Fibroblast of lung (primary cell): ENCODE measurements around the gene NAT10. TPM values are rescaled to one million over a fixed set of nuclear protein-coding genes. Genes with fewer than 3 reads are reported as not detected.

Experiments
- DNase-seq, 2 donors: peaks; one replicate each; pipeline versions ENCODE4 v3.0.0 to v3.0.0-alpha.2; 2010; ENCODE audit warnings: low read depth in 2 of 2
- H2AFZ ChIP-seq: 2 replicates; pipeline ENCODE4 v1.5.1; 2012; ENCODE audit warnings: low read length, control low read depth, inconsistent platforms
- H3K27ac ChIP-seq: 2 replicates; pipeline ENCODE4 v1.5.1; 2011; ENCODE audit warnings: low read length, control low read depth; ENCODE audit not compliant: insufficient read depth
- H3K27me3 ChIP-seq: 2 replicates; pipeline ENCODE4 v1.5.1; 2011; ENCODE audit warnings: mild to moderate bottlenecking, low read length; ENCODE audit not compliant: control insufficient read depth, insufficient read depth
- H3K36me3 ChIP-seq: 2 replicates; pipeline ENCODE4 v1.5.1; 2011; ENCODE audit warnings: low read length; ENCODE audit not compliant: control insufficient read depth, insufficient read depth
- H3K4me1 ChIP-seq: 2 replicates; pipeline ENCODE4 v1.5.1; 2011; ENCODE audit warnings: low read length; ENCODE audit not compliant: control insufficient read depth, insufficient read depth; ENCODE audit errors: extremely low read depth
- H3K4me2 ChIP-seq: 2 replicates; pipeline ENCODE4 v1.5.1; 2011; ENCODE audit warnings: low read length, control low read depth; ENCODE audit not compliant: insufficient read depth; ENCODE audit errors: extremely low read depth
- H3K4me3 ChIP-seq, 4 experiments: fragments of 200-600 bp in 1 of 4; sonication (generic) in 1 of 4; replicated peaks in 1 of 4; 2 replicates each; pipeline ENCODE4 v1.5.1; 2011 to 2016; ENCODE audit warnings: low read length in 4 of 4, low read depth in 3 of 4, mild to moderate bottlenecking in 3 of 4, control low read depth in 2 of 4, inconsistent platforms in 1 of 4, mixed read lengths in 1 of 4; ENCODE audit not compliant: insufficient read depth in 1 of 4; ENCODE audit errors: control extremely low read depth in 1 of 4
- H3K79me2 ChIP-seq: 2 replicates; pipeline ENCODE4 v1.5.1; 2012; ENCODE audit warnings: mild to moderate bottlenecking, low read length, inconsistent platforms; ENCODE audit not compliant: control insufficient read depth, insufficient read depth
- H3K9ac ChIP-seq: 2 replicates; pipeline ENCODE4 v1.5.1; 2011; ENCODE audit warnings: mild to moderate bottlenecking, low read length, control low read depth; ENCODE audit not compliant: insufficient read depth
- H3K9me3 ChIP-seq: 2 replicates; pipeline ENCODE4 v1.5.1; 2012; ENCODE audit warnings: low read depth, low read length; ENCODE audit not compliant: control insufficient read depth, insufficient read depth
- H4K20me1 ChIP-seq: 2 replicates; pipeline ENCODE4 v1.5.1; 2011; ENCODE audit warnings: low read length; ENCODE audit not compliant: control insufficient read depth, insufficient read depth; ENCODE audit errors: extremely low read depth
- CTCF ChIP-seq, 2 donors: IDR thresholded peaks in 1 of 2; conservative IDR thresholded peaks in 1 of 2; 1 replicate in 1 of 2; 2 replicates in 1 of 2; pipeline ENCODE4 v1.5.1; 2011 to 2012; ENCODE audit warnings: low read length in 2 of 2, control low read depth in 1 of 2, inconsistent platforms in 1 of 2, low read depth in 1 of 2, mild to moderate bottlenecking in 1 of 2
- EZH2 ChIP-seq: IDR thresholded peaks from 2 replicates; pipeline ENCODE4 v1.5.1; 2012; ENCODE audit warnings: low read length, control low read depth, mild to moderate bottlenecking; ENCODE audit errors: missing control alignments
- polyA plus RNA-seq, 2 donors: library from polyadenylated mRNA; depleted of rRNA in 1 of 2; stranded (reverse) in 1 of 2; unstranded in 1 of 2; fragments of >200 nt; gene quantifications; 2 replicates each; pipeline ENCODE4 v1.2.1, GENCODE V29; 2011 to 2012; ENCODE audit warnings: missing spikeins in 1 of 2
- total RNA-seq: library from RNA; depleted of rRNA; stranded (reverse); fragments of >200 nt; gene quantifications from 2 replicates; pipeline ENCODE4 v1.2.1, GENCODE V29; 2014

Gene NAT10
- total and polyA plus RNA-seq, 2 donors (not counting 1 experiment from before 2014, with no cell fraction given), result 14.4 to 21.5 TPM

- DNase-seq, result no peak
- H4K20me1 ChIP-seq, result peaks cover 2% of the 10 kb centered on the region
- H3K9ac ChIP-seq, result no peak overlapping the region
- no peak overlapping the region for H3K27ac ChIP-seq
- no peak overlapping the region for H3K4me2 ChIP-seq
- H2AFZ ChIP-seq, result no peak overlapping the region
- no peaks in the 10 kb centered on the region for H3K9me3 ChIP-seq
- no peaks in the 10 kb centered on the region for H3K27me3 ChIP-seq
- no peak overlapping the region for H3K4me3 ChIP-seq
- H3K36me3 ChIP-seq, result peaks cover 5% of the 10 kb centered on the region
- TF ChIP-seq EZH2 (no peak), CTCF (conservative IDR thresholded peaks at IDR 0.05 in 1 of 2, IDR thresholded peaks at IDR 0.05 in 1 of 2; ENCODE audit: low read depth in 1 of 2, low read length in 2 of 2) (no peak)
- H3K4me1 ChIP-seq, result peaks cover 6% of the 10 kb centered on the region
- H3K79me2 ChIP-seq, result peaks cover 85% of the 10 kb centered on the region
Measured at GRCh38 chr11:34072041-34072440, 33.4 kb upstream of the NAT10 start.

GRCh38 chr11:34072832-34073231 is 32.6 kb upstream of the NAT10 start:
- Histone ChIP-seq H4K20me1 (peaks cover 2% of the 10 kb centered on the region), H3K4me2 (no peak overlapping the region), H3K9me3 (no peaks in the 10 kb centered on the region), H3K36me3 (peaks cover 5% of the 10 kb centered on the region), H2AFZ (no peak overlapping the region), H3K79me2 (peaks cover 84% of the 10 kb centered on the region), H3K9ac (no peak overlapping the region), H3K27ac (no peak overlapping the region), H3K4me3 (no peak overlapping the region), H3K27me3 (no peaks in the 10 kb centered on the region), H3K4me1 (peaks cover 6% of the 10 kb centered on the region)
- no peak for TF ChIP-seq EZH2
- TF ChIP-seq CTCF (conservative IDR thresholded peaks at IDR 0.05 in 1 of 2, IDR thresholded peaks at IDR 0.05 in 1 of 2; ENCODE audit: low read depth in 1 of 2, low read length in 2 of 2), result no peak
- no peak for DNase-seq

- no peak for TF ChIP-seq CTCF (conservative IDR thresholded peaks at IDR 0.05 in 1 of 2, IDR thresholded peaks at IDR 0.05 in 1 of 2; ENCODE audit: low read depth in 1 of 2, low read length in 2 of 2)
- no peak for TF ChIP-seq EZH2
Measured at GRCh38 chr11:34074391-34074790, 31.0 kb upstream of the NAT10 start.

More at GRCh38 chr11:34074391-34074790, 31.0 kb upstream of the NAT10 start:
- Histone ChIP-seq H3K4me3 (no peak overlapping the region), H3K9ac (no peak overlapping the region), H3K27me3 (no peaks in the 10 kb centered on the region), H3K27ac (no peak overlapping the region), H3K9me3 (no peaks in the 10 kb centered on the region), H3K4me1 (peaks cover 6% of the 10 kb centered on the region), H4K20me1 (peaks cover 2% of the 10 kb centered on the region), H3K79me2 (peaks cover 81% of the 10 kb centered on the region), H3K36me3 (peaks cover 13% of the 10 kb centered on the region), H3K4me2 (peak overlapping the region; percentile 32), H2AFZ (no peak overlapping the region)
- DNase-seq, result no peak
